HG03066 (cell line): ENCODE results near the gene DOCK3.
"Not testable (repeated sequence)": the region's sequence is repeated elsewhere in the genome, so short reads cannot be mapped to it uniquely, and the experiment has no call there.

Experiments used
- ATAC-seq: cut with Tn5 transposase; IDR thresholded peaks from one replicate; pipeline ENCODE4 v1.9.1; 2021; ENCODE audit warnings: low read depth; ENCODE audit not compliant: unreplicated experiment

Gene DOCK3

DNA sequence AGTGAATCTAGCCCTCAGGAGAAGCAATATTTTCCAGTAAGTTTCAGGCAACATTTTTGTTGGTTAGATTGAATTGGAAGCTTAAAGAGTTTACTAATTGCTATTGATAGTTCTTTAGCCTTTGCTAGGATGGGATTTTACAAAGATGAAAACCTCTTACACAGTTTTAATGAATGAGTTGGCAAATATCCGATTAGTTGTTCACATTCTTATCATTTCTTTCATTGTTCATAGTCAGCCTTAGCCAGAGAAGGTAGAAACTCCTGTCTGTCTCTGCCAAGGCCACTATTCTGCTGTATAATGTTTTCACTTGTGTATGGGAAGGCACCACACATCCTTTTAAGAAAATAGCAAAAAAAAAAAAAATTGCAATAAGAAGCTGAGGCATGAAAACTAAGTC, 488.3 kb downstream of the DOCK3 start:
- no peak for ATAC-seq

DNA sequence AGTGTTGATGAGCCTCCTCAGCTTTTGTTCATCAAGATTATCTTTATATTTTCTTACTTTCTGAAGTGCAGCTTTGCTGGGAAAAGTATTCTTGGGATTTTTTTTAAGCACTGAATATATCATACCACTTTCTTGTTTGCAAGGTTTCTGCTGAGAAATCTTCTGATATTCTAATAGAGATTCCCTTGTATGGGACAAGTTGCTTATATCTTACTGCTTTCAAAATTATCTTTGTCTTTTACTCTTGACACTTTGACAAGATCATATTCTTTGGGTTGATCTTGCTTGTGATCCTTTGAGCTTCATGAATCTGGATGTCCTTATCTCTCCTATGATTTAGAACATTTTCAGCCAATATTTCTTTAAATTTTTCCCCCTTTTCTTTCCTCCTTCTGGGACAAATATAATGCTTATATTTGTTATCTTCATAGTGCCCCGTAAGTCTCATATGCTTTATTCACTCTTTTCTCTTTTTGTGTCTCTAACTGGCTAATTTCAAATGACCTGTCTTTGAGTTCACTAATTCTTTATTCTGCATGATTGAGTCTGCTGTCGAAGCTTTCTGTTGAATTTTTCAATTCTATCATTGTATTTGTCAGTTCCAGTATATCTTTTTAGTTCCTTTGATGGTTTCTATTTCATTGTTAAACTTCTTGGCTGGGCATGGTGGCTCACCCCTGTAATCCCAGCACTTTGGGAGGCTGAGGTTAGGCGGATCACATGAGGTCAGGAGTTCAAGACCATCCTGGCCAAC, 499.0 kb downstream of the DOCK3 start:
- ATAC-seq, result no peak

DNA sequence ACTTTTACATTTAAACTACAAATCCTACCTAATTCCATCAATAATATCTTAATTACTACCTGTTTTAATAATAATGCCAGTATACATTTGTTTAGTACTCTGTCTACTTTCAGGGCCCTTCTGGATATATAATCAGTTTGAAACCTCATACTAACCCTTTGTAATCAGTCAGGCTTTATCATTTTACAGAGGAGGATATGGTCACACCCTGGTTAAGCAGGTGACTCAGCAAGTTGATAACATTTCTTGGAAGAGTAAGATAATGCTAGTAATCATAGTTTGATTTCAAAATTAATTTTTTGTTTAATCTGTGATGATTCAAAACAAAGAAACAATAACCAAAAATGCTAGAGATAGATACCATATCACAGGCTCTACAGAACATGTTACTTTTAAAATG, 502.2 kb downstream of the DOCK3 start:
- no peak for ATAC-seq

DNA sequence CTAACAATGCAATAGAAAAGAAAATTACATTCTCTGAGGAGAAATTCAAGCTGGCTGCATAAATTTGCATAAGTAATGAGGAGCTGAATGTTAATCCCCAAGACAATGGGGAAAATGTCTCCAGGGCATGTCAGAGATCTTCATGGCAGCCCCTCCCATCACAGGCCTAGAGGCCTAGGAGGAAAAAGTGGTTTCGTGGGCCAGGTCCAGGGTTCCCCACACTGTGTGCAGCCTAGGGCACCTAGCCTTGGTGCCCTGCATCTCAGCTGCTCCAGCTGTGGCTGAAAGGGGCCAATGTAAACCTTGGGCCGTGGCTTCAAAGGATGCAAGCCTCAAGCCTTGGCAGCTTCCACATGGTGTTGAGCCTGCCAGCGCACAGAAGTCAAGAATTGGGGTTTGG, 511.7 kb downstream of the DOCK3 start:
- not testable (repeated sequence) for ATAC-seq

DNA sequence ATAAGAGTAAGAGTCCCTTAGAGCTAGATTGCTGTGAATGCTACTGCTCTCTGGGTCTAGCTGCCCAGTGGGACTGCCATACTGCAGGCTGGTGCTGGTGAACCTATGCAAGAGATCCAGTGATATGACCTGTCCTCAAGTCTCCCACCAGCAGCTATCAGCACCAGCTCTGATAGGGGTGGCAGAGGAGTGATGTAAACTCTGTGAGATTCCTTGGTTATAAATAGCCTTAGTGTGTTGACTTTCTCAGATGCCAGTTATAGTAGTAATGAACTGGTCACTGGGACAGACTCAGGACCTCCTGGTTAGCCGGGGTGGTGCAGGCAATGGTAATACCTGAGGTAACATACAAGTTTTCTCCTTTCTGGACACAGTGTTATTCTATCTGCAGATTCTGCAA, 515.5 kb downstream of the DOCK3 start:
- no peak for ATAC-seq

DNA sequence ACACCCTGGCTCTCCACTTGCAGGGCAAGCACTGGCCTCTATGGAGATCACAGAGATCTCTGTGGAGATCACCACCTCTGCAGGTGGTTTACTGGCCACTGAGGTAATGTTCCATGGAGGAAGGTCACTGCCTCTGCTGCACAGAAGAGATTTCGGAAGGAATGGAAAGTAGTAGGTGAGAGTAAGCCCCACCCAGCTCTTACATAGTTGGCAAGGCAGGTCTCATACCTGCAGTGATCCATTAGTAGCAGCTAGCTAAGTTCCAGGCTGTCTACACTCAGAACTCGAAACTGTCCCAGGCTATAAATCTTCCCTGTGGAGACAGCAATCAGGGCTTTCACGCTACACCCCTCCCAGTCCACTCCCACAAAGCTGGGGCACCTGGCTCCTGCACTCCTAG, 516.1 kb downstream of the DOCK3 start:
- no peak for ATAC-seq

DNA sequence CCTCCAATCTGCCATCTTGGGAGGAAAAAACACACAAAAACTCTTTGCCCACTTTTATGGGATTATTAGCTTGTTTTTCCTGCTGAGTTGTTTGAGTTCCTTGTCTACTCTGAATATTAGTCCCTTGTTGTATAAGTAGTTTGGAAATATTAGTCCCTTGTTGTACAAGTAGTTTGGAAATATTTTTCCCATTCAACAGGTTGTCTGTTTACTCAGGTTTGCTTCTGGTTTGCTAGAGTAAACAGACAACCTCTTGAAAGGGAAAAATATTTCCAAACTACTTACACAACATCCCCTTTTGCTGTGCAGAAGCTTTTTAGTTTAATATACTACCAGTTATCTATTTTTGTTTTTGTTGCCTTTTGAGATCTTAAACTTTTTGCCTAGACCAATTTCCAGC, 517.0 kb downstream of the DOCK3 start:
- no peak for ATAC-seq

DNA sequence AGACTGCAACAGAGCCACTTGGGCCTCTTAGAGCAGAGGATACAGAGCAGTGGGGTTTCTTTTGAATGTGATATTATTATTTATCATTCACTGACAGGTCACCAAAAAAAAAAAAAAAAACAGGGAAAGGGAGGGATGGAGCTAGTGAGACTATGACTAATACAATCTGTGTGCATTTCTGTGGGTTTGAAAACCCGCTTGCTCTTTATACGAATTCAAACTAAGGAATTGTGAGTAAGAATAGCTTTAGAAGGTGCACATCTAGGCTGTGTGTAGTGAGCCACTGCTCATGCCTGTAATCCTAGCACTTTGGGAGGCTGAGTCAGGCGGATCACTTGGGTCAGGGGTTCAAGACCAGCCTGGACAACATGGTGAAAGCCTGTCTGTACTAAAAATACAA, 523.8 kb downstream of the DOCK3 start:
- ATAC-seq, result no peak

DNA sequence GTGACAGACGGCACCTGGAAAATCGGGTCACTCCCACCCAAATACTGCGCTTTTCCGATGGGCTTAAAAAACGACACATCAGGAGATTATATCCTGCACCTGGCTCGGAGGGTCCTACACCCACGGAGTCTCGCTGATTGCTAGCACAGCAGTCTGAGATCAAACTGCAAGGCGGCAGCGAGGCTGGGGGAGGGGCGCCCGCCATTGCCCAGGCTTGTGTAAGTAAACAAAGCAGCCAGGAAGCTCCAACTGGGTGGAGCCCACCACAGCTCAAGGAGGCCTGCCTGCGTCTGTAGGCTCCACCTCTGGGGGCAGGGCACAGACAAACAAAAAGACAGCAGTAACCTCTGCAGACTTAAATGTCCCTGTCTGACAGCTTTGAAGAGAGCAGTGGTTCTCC, 524.6 kb downstream of the DOCK3 start:
- not testable (repeated sequence) for ATAC-seq

DNA sequence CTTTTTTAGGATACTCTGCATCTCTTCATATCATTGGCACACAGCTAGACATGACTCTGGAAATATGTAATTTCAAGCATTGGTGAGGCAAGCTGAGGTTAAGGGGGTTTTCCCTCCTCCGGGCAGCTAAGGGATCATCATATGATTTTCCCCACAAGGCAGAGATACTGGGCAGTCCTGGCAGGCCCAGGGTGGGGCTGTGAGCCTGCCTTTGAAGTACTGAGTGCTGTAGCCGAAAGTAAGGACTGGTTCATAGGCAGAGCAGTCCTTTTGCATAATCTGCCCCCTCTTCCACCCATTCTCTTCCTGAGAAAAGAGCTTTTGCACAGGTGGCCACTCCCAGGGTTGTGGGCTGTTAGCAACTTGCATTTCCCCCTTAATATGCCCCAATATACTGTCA, 541.6 kb downstream of the DOCK3 start:
- no peak for ATAC-seq

DNA sequence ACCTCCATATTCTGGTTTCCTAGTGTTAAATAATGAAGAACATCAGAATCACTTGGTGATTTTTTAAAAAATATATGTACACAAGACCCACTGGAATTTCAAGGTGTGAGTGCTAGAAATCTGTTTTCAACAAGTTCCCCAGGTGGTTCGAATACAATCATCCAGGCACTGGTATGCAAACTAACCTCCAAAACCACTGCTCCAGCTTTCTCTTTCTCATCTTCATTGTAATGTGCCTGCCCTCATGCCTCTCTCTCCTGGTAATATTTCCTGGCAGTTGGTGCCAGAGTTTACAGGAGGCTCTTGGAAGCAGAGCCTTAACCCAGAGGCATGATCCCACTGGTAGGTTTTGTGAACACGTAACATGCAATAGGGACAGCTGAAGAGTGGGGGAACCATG, 547.2 kb downstream of the DOCK3 start:
- no peak for ATAC-seq

DNA sequence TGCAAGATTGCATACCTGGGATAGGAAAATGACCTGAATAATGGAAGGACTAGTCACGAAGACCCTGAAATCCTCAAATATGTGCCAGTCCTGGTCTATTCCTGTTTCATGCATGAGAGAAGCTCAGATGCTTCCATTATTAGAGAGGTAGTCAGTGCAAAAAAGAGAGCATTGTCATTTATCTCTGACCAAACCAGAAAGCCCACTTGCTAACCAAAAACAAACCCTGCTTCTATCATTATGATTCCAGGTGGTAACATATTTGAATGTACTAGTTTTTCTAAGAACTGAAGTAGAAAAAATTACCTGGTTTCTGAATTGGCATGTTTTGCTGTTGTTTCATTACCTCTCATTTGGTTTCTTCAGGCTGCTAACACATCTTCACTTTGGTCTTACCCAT, 549.6 kb downstream of the DOCK3 start:
- ATAC-seq, result no peak

DNA sequence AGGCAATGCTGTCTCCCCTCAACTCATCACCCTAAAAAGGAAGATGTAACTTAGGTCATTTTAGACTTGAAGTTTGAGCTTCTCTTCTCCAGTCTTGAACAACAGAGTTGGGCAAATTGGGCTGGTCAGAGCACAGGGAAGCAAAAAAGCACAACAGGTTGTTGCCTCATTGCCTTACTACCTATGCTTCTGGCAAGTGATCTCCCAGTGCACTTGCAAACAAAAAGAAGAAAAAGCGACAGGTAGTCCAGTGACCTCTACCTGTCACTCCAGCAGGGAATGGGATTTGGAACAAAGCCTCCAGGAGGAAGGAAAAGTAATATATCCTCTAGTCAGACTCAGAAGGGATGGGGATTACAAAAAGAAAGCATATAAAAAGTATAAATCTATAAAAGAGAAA, 550.1 kb downstream of the DOCK3 start:
- ATAC-seq, result no peak

DNA sequence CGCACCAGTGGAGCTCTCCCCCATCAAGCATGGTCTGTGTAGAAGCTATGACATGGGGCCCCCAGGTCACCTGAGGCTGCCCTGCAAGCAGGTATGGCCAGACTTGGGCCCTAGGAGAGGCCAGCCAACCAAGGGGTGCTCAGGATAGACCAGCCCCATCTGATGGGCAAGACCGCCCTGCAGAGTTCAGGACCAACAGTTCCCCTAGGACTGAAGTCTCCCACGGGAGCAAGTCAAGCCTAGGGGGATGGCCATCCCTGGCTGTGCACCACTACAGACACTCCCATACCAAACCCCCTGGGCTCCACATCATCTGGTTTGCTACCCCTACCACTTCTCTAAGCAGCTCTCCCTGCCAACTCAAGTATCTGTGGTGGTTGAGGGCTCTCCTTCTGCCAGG, 568.2 kb downstream of the DOCK3 start:
- ATAC-seq, result no peak

DNA sequence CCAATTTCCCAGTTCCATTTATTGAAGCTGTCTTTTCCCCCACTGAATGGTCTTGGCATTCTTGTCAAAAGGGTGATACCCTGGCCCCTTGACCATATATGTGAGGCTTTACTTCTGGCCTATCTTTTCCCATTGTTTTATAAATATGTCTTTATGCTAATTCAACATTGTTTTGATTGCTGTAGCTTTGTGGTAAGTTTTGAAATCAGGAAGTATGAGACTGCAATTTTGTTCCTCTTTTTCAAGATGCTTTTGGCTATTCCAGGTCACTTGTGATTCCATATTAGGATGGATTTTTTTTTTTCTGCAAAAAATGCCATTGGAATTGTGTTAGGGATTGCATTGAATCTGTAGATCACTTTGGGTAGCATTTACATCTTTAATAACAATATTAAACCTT, 569.2 kb downstream of the DOCK3 start:
- ATAC-seq, result no peak

DNA sequence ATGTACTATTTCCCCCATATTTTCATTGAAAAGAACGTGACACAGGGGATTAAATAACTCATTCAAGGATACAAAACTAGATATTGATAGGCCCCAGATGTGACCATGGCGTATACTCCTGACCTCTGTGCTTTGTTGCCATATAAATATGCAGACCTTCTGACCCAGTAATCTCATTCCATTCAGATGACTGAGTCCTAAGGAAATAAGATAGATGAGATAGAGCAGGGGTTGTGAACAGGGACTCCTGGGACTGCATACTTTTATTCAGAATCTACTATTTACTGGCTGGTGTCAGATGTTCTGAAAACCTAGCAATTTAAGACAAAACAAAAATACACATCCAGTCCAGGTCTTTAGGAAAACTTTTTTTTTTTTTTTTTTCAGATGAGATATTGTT, 571.1 kb downstream of the DOCK3 start:
- ATAC-seq, result no peak

DNA sequence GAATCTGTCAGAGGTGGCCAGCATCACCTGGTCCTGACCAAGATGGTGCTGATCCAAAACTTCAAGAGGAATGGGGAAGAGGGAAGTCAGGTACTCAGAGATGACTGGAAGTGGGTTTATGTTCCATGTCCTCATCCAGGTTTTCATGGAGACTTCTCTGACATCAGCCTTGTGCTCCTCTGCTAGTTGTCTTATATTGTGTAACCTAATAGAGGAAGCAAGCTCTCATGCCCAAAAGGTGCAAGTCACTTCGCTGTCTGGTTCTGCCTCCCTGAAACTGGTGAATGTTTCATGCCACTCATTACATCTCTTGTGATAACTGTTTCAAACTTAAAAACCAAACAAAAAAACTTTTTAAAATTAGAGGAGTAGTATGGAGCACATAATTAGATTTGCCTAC, 583.1 kb downstream of the DOCK3 start:
- ATAC-seq, result no peak

DNA sequence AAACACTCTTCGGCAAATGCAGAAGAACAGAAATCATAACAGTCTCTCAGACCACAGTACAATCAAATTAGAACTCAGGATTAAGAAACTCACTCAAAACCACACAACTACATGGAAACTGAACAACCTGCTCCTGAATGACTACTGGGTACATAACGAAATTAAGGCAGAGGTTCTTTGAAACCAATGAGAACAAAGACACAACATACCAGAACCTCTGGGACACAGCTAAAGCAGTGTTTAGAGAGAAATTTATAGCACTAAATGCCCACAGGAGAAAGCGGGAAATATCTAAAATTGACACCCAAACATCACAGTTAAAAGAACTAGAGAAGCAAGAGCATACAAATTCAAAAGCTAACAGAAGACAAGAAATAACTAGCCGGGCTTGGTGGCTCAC, 589.4 kb downstream of the DOCK3 start:
- ATAC-seq, result not testable (repeated sequence)

DNA sequence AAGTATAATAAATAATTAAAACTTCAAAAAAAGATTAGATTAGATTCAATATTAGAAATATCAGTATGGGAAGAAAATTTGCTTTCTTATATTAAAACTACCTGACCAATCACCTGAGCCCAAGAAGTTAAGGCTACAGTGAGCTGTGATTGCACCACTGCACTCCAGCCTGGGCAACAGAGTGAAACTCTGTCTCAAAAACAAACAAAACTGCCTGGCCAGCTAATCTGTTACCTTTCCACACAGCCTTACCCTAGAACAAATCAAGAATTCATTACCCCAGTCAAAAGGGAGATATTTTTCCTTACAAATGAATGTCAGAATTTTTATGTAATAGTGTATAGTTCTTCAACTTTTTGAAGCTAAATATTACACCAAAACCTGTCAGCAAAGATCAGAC, 593.4 kb downstream of the DOCK3 start:
- no peak for ATAC-seq

DNA sequence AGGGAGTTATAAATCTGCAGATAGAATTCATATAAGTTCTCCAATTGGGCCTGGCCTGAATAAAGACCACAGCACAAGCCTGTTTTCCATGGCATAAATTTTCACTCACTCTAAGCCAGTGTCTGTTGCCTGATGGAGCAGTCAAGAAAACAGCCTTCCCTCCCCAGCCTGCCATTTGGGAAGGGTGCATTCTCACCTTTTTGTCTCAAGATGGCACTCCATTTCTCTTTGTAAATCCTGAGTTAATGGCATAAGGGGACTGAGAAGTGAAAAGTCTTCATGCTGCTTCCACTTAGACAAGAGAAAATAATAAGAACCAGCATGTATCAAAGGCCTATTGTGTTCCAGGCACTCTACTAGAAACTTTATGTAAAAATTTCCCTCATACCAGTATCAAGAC, 594.7 kb downstream of the DOCK3 start:
- ATAC-seq, result no peak

DNA sequence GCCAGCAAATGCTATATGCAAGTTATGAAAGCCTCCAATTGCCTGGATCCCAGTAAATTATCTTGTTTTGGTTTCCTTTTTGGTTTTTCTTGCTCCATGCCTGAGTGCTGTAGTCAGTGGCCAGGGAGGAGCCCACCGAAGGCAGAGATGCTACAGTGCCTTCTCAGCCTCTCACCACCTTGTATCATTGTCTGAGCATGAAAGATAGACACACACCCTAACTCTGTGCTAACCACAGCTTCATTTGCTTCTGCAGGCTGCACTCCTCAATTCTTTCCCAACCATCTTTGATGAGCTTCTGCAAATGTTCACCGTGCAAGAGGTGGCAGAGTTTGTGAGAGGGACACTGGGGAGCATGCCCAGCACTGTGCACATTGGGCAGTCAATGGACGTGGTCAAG, 595.8 kb downstream of the DOCK3 start:
- ATAC-seq, result no peak

DNA sequence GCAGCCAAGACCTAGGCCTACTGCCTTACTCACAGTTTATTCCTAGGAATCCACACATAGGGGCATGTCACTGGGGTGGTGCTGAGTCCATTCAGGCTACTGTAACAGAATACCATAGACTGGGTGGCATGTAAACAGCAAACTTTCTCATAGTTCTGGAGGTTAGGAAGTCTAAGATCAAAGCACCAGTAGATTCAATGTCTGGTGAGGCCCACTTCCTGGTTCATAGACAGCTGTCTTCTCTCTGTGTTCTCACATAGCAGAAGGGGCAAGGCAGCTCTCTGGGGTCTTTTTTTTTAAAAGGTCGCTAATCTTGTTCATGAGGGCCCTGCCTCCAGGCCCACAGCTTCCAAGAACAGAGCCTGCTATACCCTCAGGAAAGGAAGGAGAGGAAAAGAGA, 596.4 kb downstream of the DOCK3 start:
- no peak for ATAC-seq

DNA sequence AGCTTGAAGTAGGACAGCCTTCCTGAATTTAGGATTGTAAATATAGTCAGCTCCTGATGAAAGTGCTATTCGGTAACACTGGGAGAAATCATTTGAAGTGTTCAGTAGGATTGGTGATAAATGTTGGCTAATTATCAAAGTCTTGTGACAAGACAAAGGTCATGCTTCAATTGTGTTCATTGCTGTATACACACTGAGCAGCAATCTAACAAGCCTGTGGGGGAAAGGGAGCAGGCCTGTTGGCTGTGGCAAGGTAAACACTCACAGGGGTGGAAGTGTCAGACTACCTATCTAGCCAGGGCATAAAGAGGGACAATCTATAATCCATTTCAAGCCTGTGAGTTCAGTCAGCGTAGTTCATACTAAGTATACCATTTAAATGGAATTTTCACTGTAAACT, 599.3 kb downstream of the DOCK3 start:
- no peak for ATAC-seq
